Adrenal gland (tissue), 12 donors: ENCODE results near the gene IGF2R. TPM values are rescaled to one million over a fixed set of nuclear protein-coding genes. Genes with fewer than 3 reads are reported as not detected.
A peak's percentile ranks its signal among the peaks of the same experiment; 100 is the strongest.

Experiments
- DNase-seq, 7 donors: peaks; one replicate each; pipeline ENCODE4 v3.0.0-alpha.2; 2019 to 2020
- H3K27ac ChIP-seq, 5 donors: fragments of 200-600 bp; sonication (generic) in 4 of 5; 1 replicate in 3 of 5; 2 replicates in 2 of 5; pipeline versions ENCODE4 v1.5.1 to v1.8.0; 2016 to 2020; ENCODE audit warnings: mild to moderate bottlenecking in 1 of 5
- H3K27me3 ChIP-seq: fragments of 200-600 bp; 2 replicates; pipeline ENCODE4 v1.8.0; 2021
- H3K36me3 ChIP-seq, 2 donors: fragments of 200-600 bp; replicated peaks in 1 of 2; 1 replicate in 1 of 2; 2 replicates in 1 of 2; pipeline versions ENCODE4 v1.5.1 to v1.8.0; 2018 to 2022
- H3K4me1 ChIP-seq, 2 donors: fragments of 200-600 bp; replicated peaks in 1 of 2; 1 replicate in 1 of 2; 2 replicates in 1 of 2; pipeline versions ENCODE4 v1.5.1 to v1.8.0; 2018 to 2021
- H3K4me3 ChIP-seq, 4 donors: fragments of 200-600 bp; sonication (generic) in 3 of 4; one replicate each; pipeline ENCODE4 v1.5.1; 2016 to 2018
- H3K9me3 ChIP-seq, 3 donors: fragments of 200-600 bp; sonication (generic) in 1 of 3; replicated peaks in 1 of 3; 1 replicate in 2 of 3; 2 replicates in 1 of 3; pipeline versions ENCODE4 v1.5.1 to v1.8.0; 2016 to 2021
- CTCF ChIP-seq, 6 experiments: fragments of 450-650 bp in 4 of 6; fragments of 200-600 bp in 2 of 6; sonication (generic) in 1 of 6; IDR thresholded peaks; 1 replicate in 5 of 6; 2 replicates in 1 of 6; pipeline versions ENCODE4 v1.5.1 to v1.8.0; 2016 to 2021; ENCODE audit warnings: antibody characterized with exemption in 6 of 6, mild to moderate bottlenecking in 2 of 6, moderate library complexity in 1 of 6
- POLR2A ChIP-seq, 2 donors: fragments of 450-650 bp; IDR thresholded peaks; one replicate each; pipeline ENCODE4 v1.6.1; 2017; ENCODE audit warnings: antibody characterized with exemption in 2 of 2, mild to moderate bottlenecking in 2 of 2, moderate library complexity in 1 of 2
- WGBS, 4 donors: extraction: QIAGEN DNeasy Blood & Tissue Kit in 2 of 4; methylation state at CpG; one replicate each; pipeline versions ENCODE4 v1.1.5 to v1.1.7; 2013 to 2017; 5-methylcytosine and 5-hydroxymethylcytosine counted together
- intact Hi-C, 2 donors: fragments of 100-400 bp; cut with DNase I; formaldehyde crosslinking; loops; one replicate each; pipeline versions ENCODE4 v1.14.1 to v1.15.0; 2022 to 2023
- polyA plus RNA-seq, 3 donors: library from polyadenylated mRNA; stranded (reverse); fragments of 200-250 nt in 2 of 3; fragments of 350-450 nt in 1 of 3; fragmentation: Illumina TruSeq in 1 of 3; extraction: RNeasy Lipid Tissue Mini Kit (QIAGEN cat#74804) in 1 of 3; gene quantifications; one replicate each; pipeline ENCODE4 v1.2.3, GENCODE V29; 2013 to 2014
- total RNA-seq, 9 donors: library from RNA; depleted of rRNA in 4 of 9; stranded (reverse); fragments of >200 nt in 4 of 9; fragments of 120-200 nt in 1 of 9; fragmentation: NEBNext Ultra II Directional in 1 of 9; extraction: Animal tissue kit (Norgen Biotek cat#: 25700) in 1 of 9; gene quantifications; one replicate each; pipeline versions ENCODE4 v1.1.0 to v1.2.4, GENCODE V29; 2013 to 2023
- donor health status: healthy with polysubstance abuse.
- donor health status: Bipolar disorder and iron deficiency.
- donor health status: DM: yes; HTN: yes; CAD: no.
- donor health status: DM: no; HTN: no; CAD: no.
- donor health status: DM: no; HTN: no; CAD: no.
- donor health status: DM: yes; HTN: yes; CAD: no.

Gene IGF2R
- total and polyA plus RNA-seq, 12 donors: 17.1 to 154 (median 89.8) TPM

- WGBS, 4 donors: 86 to 91% (median 88%) methylated on average over 15 to 23 of the region's 23 CpGs
- TF ChIP-seq POLR2A (IDR thresholded peaks at IDR 0.05) (no peak), CTCF (IDR thresholded peaks at IDR 0.05) (no peak)
- Histone ChIP-seq H3K36me3 (peaks cover 0 to 60% of the 10 kb centered on the region in 2 donors), H3K27me3 (no peaks in the 10 kb centered on the region), H3K4me1 (no peaks in the 10 kb centered on the region), H3K9me3 (no peaks in the 10 kb centered on the region), H3K27ac (no peak overlapping the region), H3K4me3 (no peak overlapping the region)
- no peak for DNase-seq
- intact Hi-C loops: no loop called here
These were observed 132.7 kb downstream of the IGF2R start for GRCh38 chr6:160101277-160102205.

DNA sequence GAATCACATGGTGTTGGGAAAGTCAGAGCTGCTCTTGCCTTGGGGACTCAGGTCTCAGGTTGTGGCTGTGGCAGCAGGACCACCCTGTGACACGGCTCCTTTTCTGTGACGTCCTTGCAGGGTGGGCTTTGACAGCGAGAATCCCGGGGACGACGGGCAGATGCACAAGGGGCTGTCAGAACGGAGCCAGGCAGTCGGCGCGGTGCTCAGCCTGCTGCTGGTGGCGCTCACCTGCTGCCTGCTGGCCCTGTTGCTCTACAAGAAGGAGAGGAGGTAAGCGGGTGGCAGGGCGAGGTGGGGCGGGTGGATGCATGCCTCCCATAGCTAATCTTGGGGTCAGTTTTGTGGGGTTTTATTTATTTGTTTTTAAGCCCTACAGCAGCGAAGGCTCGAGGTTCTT lies 133.5 kb downstream of the IGF2R start:
- no peaks in the 10 kb centered on the region for H3K27me3 ChIP-seq
- no peaks in the 10 kb centered on the region for H3K9me3 ChIP-seq
- intact Hi-C loops: no loop called here
- no peak overlapping the region for H3K27ac ChIP-seq
- no peak overlapping the region for H3K4me3 ChIP-seq
- TF ChIP-seq CTCF (IDR thresholded peaks at IDR 0.05) (no peak), POLR2A (IDR thresholded peaks at IDR 0.05) (no peak)
- 94 to 98% (median 95%) methylated on average over 6 to 16 of the region's 16 CpGs for WGBS, 4 donors
- peaks cover 0 to 51% of the 10 kb centered on the region in 2 donors for H3K36me3 ChIP-seq
- DNase-seq: no peak
- no peaks in the 10 kb centered on the region for H3K4me1 ChIP-seq

GRCh38 chr6:160102956-160103824 lies 134.3 kb downstream of the IGF2R start:
- H3K9me3 ChIP-seq: no peaks in the 10 kb centered on the region
- intact Hi-C loops: no loop called here
- no peak overlapping the region for H3K27ac ChIP-seq
- no peaks in the 10 kb centered on the region for H3K4me1 ChIP-seq
- peaks cover 0 to 43% of the 10 kb centered on the region in 2 donors for H3K36me3 ChIP-seq
- peak in 2 of 7 donors; percentile 20 to 37 for DNase-seq
- 84 to 87% (median 86%) methylated on average over 13 to 14 of the region's 14 CpGs for WGBS, 4 donors
- no peaks in the 10 kb centered on the region for H3K27me3 ChIP-seq
- TF ChIP-seq POLR2A (IDR thresholded peaks at IDR 0.05): no peak
- TF ChIP-seq CTCF (IDR thresholded peaks at IDR 0.05): peak in 2 of 6 experiments; percentile 19 to 35
- H3K4me3 ChIP-seq: no peak overlapping the region

DNA sequence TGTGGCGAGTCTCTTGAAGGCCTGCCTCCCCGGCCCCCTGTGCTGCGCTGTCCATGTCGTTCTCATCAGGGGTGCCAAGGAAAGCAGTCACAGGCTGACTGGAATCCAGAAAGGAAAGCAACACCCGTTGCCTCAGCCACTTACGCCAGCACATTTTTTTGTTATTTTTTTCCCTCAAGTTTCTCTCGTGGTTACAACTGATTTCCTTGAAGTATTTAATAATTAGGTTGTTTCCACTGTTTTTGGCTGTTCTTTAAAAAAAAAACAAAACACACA lies 134.9 kb downstream of the IGF2R start:
- intact Hi-C loops: no loop called here
- H3K9me3 ChIP-seq: no peaks in the 10 kb centered on the region
- H3K4me1 ChIP-seq: no peaks in the 10 kb centered on the region
- H3K27me3 ChIP-seq: no peaks in the 10 kb centered on the region
- TF ChIP-seq POLR2A (IDR thresholded peaks at IDR 0.05) (no peak), CTCF (IDR thresholded peaks at IDR 0.05) (no peak)
- WGBS, 4 donors: 85 to 94% (median 89%) methylated on average over 7 of the region's 7 CpGs
- no peak for DNase-seq
- H3K36me3 ChIP-seq: peaks cover 0 to 38% of the 10 kb centered on the region in 2 donors
- H3K4me3 ChIP-seq: no peak overlapping the region
- no peak overlapping the region for H3K27ac ChIP-seq
